ENCODE measurements around the gene MAD1L1.

DNA sequence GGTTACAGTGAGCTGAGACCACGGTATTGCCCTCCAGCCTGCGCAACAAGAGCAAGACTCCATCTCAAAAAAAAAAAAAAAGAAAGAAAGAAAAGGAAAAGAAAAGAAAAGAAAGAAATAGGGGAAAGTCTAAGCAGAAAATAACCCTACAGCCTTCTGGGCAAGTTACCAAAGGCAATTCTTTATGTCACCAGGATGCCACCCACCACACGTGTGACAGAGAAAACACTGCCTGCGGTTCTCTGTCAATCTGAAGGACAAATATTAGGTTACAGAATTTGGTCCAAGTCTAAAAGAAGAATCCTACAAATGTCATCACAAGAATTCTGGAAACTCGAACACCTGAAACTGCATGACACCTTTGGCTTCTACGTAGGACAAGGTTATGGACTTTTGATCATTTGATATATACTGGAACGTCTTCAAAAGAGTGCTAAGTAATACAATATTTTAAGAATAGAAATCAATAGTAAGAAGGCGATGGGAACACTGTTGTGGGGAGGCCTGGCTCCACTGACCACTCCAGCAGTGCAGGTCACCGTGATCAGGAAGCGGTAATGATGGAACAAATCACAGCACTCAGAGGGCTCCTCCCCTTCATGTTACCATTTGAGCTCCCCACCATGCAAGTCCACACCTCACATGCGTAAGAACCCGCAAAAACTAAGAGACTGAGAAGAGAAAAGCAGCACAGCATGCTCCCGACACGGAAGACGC lies 75.8 kb downstream of the MAD1L1 start:
- TF ChIP-seq, protein P1, sequence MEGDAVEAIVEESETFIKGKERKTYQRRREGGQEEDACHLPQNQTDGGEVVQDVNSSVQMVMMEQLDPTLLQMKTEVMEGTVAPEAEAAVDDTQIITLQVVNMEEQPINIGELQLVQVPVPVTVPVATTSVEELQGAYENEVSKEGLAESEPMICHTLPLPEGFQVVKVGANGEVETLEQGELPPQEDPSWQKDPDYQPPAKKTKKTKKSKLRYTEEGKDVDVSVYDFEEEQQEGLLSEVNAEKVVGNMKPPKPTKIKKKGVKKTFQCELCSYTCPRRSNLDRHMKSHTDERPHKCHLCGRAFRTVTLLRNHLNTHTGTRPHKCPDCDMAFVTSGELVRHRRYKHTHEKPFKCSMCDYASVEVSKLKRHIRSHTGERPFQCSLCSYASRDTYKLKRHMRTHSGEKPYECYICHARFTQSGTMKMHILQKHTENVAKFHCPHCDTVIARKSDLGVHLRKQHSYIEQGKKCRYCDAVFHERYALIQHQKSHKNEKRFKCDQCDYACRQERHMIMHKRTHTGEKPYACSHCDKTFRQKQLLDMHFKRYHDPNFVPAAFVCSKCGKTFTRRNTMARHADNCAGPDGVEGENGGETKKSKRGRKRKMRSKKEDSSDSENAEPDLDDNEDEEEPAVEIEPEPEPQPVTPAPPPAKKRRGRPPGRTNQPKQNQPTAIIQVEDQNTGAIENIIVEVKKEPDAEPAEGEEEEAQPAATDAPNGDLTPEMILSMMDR (conservative IDR thresholded peaks at IDR 0.05), result no peak
- TF ChIP-seq ZFX (IDR thresholded peaks at IDR 0.05), result no peak

Measured in C4-2B (cell line).